NCI-H2107 treated with DMSO at 0.1 percent for 48 hours (cell line): ENCODE results near the gene FAM3B.

Source experiments
- DNase-seq: peaks from one replicate; lab custom pipeline; 2025; ENCODE audit not compliant: unreplicated experiment; lab: John Stamatoyannopoulos, UW

FAM3B gene

DNA sequence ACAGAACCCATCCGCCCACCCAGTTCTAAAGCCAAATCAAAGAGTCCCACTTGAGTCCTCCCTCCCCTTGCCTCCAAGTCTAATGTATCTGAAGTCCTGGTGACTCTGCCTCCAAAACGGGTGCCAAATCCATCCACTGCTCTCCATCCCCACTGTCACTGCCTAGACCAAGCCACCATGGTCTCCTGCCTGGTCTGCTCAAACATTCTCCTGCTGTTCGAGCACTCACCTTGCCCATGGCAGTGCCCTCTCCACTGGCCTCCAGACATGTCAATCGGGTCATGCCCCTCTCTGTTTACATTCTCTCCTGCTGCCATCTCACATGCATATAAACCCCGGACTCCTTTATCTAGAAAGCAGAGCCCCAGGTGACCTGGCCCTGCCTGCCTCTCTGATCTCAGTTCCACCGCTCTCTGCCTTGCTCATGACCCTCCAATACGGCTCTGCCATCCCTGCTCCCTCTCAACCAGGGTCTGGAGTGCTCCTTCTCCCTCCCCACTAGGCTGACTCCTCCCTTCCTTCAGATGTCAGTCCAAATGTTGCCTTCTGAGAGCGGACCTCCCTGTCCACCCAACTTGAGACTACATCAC, 77.4 kb downstream of the FAM3B start:
- DNase-seq, result no peak

DNA sequence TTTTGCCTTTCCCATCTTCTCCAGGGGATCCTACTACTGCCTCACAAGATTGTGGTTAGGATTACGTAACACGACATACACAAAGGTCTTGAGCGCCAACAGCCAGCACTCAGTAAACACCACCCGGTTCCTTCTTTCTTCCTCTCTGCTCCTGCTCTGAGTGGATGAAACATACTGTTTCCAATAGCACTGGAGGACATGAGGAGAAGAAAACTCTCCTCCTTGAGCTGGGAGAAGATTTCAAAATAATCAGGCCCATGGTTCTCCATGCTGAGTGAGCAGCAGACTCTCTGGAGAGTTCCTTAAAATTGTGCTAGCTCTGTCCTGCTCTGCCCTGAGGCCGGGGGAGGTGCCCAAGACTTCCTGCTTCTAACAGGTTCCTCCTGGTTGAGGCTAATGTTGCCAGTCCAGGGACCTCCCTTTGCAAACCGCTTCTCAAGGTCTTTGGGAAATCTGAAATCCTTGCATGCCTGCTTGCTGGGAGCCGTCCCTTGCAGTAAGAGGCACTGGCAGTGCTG, 80.0 kb downstream of the FAM3B start:
- DNase-seq, result no peak

DNA sequence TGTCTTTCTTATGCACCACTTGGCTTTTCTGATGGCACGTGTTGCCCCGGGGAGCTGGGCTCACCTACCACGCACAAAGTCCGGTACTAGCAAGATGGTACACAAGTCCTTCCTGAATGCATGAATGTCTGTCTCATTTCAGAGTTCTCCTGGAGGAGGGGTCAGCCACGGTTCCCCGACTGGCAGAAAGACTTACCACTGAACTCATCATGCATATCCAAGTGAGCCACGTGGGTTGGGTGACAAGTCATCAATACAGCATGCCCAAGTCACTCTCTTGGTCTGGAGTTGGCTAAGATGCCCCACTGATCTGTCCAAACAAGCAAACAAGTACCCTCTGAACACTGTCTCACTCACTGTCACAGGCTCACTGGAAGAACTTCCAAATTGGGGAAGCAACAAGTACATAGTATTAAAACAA, 80.9 kb downstream of the FAM3B start:
- DNase-seq, result no peak

GRCh38 chr21:41398251-41398650, 81.7 kb downstream of the FAM3B start:
- DNase-seq, result no peak

- no peak for DNase-seq
These were observed 82.2 kb downstream of the FAM3B start for GRCh38 chr21:41398831-41399230.

DNA sequence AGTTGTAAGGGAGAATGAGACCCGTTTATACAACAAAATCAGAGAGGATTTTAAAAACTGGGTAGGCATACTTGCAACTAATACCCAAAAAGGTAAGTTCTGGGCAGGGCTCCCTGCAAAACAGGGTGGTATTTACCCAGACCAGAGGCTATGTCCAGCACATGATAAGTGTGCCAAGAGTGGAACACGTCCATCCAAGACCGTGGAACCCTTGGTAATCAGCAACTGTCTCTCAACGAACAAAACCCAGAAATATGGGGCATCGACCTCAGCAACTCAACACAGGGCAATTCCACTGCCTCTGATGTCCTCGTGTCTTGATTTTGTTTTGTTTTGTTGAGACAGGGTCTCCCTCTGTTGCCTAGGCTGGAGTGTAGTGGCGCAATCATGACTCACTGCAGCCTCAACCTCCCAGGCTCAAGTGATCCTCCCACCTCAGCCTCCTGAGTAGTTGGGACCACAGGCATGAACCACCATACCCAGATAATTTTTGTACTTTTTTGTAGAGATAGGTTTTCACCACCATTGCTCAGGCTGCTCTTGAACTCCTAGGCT, 82.7 kb downstream of the FAM3B start:
- no peak for DNase-seq

DNA sequence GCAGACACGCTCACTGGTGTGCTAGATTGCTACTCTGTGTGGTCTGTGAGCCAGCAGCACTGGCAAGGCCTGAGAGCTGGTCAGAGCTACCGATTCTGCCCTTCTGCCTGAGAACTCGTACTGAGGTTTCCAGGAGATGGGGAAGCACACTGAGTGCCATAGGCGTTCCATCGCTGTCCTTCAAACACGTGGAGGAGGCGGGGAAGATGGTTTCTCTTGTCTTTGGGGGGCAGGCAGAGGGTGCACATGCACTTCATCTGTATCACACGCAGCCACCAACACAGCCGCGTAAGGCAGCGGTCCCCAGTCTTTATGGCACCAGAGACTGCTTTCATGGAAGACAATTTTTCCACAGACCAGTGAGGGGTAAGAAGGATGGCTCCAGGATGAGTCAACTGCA, 85.6 kb downstream of the FAM3B start:
- DNase-seq, result no peak

- DNase-seq, result no peak
These were observed 86.2 kb downstream of the FAM3B start for GRCh38 chr21:41402796-41403195.

DNA sequence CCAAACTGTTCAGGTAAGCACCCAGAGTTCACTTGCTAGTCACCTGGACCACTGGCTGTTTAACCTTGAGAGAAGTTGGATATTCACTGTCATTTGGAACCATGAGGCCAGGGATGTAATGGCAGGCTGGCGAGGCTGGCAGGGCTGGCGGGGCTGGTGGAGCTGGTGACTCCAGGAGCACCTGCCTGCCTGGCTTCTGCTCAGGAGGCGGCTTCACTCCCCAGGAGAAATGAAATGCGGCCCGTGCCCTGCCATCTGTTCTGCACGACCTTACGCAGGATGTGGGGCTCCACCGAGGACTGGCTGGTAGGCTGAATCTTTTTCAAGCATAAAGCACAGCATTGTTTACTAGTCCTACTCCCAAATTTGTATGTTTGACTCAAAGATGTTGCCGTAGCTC, 86.7 kb downstream of the FAM3B start:
- no peak for DNase-seq

GRCh38 chr21:41403966-41404365, 87.4 kb downstream of the FAM3B start:
- DNase-seq, result no peak

- no peak for DNase-seq
These were observed 88.7 kb downstream of the FAM3B start for GRCh38 chr21:41405321-41405720.

- no peak for DNase-seq
These were observed 89.7 kb downstream of the FAM3B start for GRCh38 chr21:41406340-41406739.
